Caco-2 (cell line): Measurements from ENCODE around the gene STAU1. TPM values are rescaled to one million over a fixed set of nuclear protein-coding genes. Genes with fewer than 3 reads are reported as not detected.

Source experiments
- BruUV-seq: library from RNA; stranded (reverse); fragments of 400-500 nt; replicated peaks from 2 replicates; lab custom pipeline; 2021; lab: Mats Ljungman, UMichigan
- CTCF ChIA-PET: fragments of 300-600 bp; sonication (Branson Sonifier 250); formaldehyde crosslinking; loops from one replicate; lab custom pipeline; 2022; ENCODE audit warnings: antibody characterized with exemption; lab: Charles Lee
- POLR2A ChIA-PET: fragments of 300-600 bp; sonication (Branson Sonifier 250); formaldehyde crosslinking; loops from one replicate; lab custom pipeline; 2022; ENCODE audit warnings: antibody characterized with exemption; lab: Charles Lee
- DNase-seq, 2 experiments: peaks; one replicate each; pipeline versions ENCODE4 v3.0.0 to v3.0.0-alpha.2; 2020 to 2022
- H3K27me3 ChIP-seq: replicated peaks from 2 replicates; pipeline ENCODE4 v1.6.0; 2011; ENCODE audit warnings: low read length; ENCODE audit not compliant: control insufficient read depth, insufficient read depth
- H3K36me3 ChIP-seq: 2 replicates; pipeline ENCODE4 v1.5.1; 2011; ENCODE audit warnings: low read length; ENCODE audit not compliant: control insufficient read depth, insufficient read depth
- H3K4me1 ChIP-seq: fragments of 250-450 bp; sonication (Bioruptor Pico); 2 replicates; pipeline ENCODE4 v1.5.1; 2020; ENCODE audit warnings: mild to moderate bottlenecking
- H3K4me3 ChIP-seq: 2 replicates; pipeline ENCODE4 v1.5.1; 2011; ENCODE audit warnings: low read depth, mild to moderate bottlenecking, control low read depth, low read length
- H3K9me3 ChIP-seq: fragments of 250-450 bp; sonication (Bioruptor Pico); 2 replicates; pipeline ENCODE4 v1.5.1; 2020; ENCODE audit warnings: mild to moderate bottlenecking, moderate library complexity
- H3K27ac Mint-ChIP-seq: one replicate; pipeline ENCODE4 v1.8.0; 2022; ENCODE audit warnings: mixed read lengths; ENCODE audit not compliant: unreplicated experiment
- H3K27me3 Mint-ChIP-seq: one replicate; pipeline ENCODE4 v1.8.0; 2022; ENCODE audit warnings: mixed read lengths; ENCODE audit not compliant: insufficient read depth, unreplicated experiment
- H3K36me3 Mint-ChIP-seq: one replicate; pipeline ENCODE4 v1.8.0; 2022; ENCODE audit warnings: mild to moderate bottlenecking, mixed read lengths; ENCODE audit not compliant: insufficient read depth, unreplicated experiment
- H3K4me1 Mint-ChIP-seq: one replicate; pipeline ENCODE4 v1.8.0; 2022; ENCODE audit warnings: low read depth, mixed read lengths; ENCODE audit not compliant: unreplicated experiment
- H3K4me3 Mint-ChIP-seq: one replicate; pipeline ENCODE4 v1.8.0; 2022; ENCODE audit warnings: mild to moderate bottlenecking, moderate library complexity, mixed read lengths; ENCODE audit not compliant: unreplicated experiment
- H3K9me3 Mint-ChIP-seq: one replicate; pipeline ENCODE4 v1.8.0; 2022; ENCODE audit warnings: mixed read lengths; ENCODE audit not compliant: unreplicated experiment
- CTCF ChIP-seq, 2 experiments: fragments of 200-600 bp in 1 of 2; IDR thresholded peaks; 1 replicate in 1 of 2; 2 replicates in 1 of 2; pipeline versions ENCODE4 v1.5.1 to v1.8.0; 2011 to 2022; ENCODE audit warnings: antibody characterized with exemption in 1 of 2, control low read depth in 1 of 2, inconsistent platforms in 1 of 2, low read depth in 1 of 2, low read length in 1 of 2, mild to moderate bottlenecking in 1 of 2, moderate library complexity in 1 of 2; ENCODE audit not compliant: insufficient read depth in 1 of 2, severe bottlenecking in 1 of 2, unreplicated experiment in 1 of 2
- intact Hi-C: fragments of 100-400 bp; cut with micrococcal nuclease; formaldehyde crosslinking; loops from one replicate; pipeline ENCODE4 v1.10.0; 2022; ENCODE audit not compliant: unreplicated experiment
- total RNA-seq: library from RNA; stranded (reverse); gene quantifications from 2 replicates; pipeline ENCODE4 v1.2.3, GENCODE V29; 2022

Gene STAU1
- total RNA-seq, 1 experiment from 2014 or later = 201 TPM

GRCh38 chr20:49236301-49236700 lies 48.2 kb upstream of the STAU1 start:
- Mint-ChIP-seq H3K27ac (no peak overlapping the region), H3K4me3 (no peak overlapping the region), H3K27me3 (no peaks in the 10 kb centered on the region), H3K9me3 (no peaks in the 10 kb centered on the region), H3K36me3 (peaks cover 96% of the 10 kb centered on the region), H3K4me1 (peaks cover 2% of the 10 kb centered on the region)
- BruUV-seq = no TSS peak
- DNase-seq = no peak
- Histone ChIP-seq H3K9me3 (no peaks in the 10 kb centered on the region), H3K36me3 (peaks cover 27% of the 10 kb centered on the region), H3K4me1 (peaks cover 2% of the 10 kb centered on the region), H3K27me3 (no peaks in the 10 kb centered on the region), H3K4me3 (no peak overlapping the region)
- intact Hi-C loops = no loop called here
- CTCF ChIA-PET = no interaction called here
- no peak for TF ChIP-seq CTCF (IDR thresholded peaks at IDR 0.05; ENCODE audit: insufficient read depth in 1 of 2, low read depth in 1 of 2, low read length in 1 of 2, severe bottlenecking in 1 of 2, unreplicated experiment in 1 of 2)
- POLR2A ChIA-PET = no interaction called here

GRCh38 chr20:49234831-49235230 lies 46.7 kb upstream of the STAU1 start:
- BruUV-seq = no TSS peak
- Mint-ChIP-seq H3K4me1 (peaks cover 17% of the 10 kb centered on the region), H3K36me3 (peaks cover 96% of the 10 kb centered on the region), H3K9me3 (no peaks in the 10 kb centered on the region), H3K27ac (no peak overlapping the region), H3K4me3 (no peak overlapping the region), H3K27me3 (no peaks in the 10 kb centered on the region)
- Histone ChIP-seq H3K36me3 (peaks cover 33% of the 10 kb centered on the region), H3K4me3 (no peak overlapping the region), H3K27me3 (no peaks in the 10 kb centered on the region), H3K4me1 (peaks cover 15% of the 10 kb centered on the region), H3K9me3 (no peaks in the 10 kb centered on the region)
- POLR2A ChIA-PET = no interaction called here
- CTCF ChIA-PET = interaction anchor here (0.6 to 1.7 kb wide), 3 partner anchors 11 to 379 kb away, joined by 3 to 8 read pairs (median 3); no protein-coding TSS in a partner anchor
- no peak for DNase-seq
- TF ChIP-seq CTCF (IDR thresholded peaks at IDR 0.05; ENCODE audit: insufficient read depth in 1 of 2, low read depth in 1 of 2, low read length in 1 of 2, severe bottlenecking in 1 of 2, unreplicated experiment in 1 of 2) = no peak
- intact Hi-C loops = no loop called here

- Mint-ChIP-seq H3K9me3 (no peaks in the 10 kb centered on the region), H3K4me3 (no peak overlapping the region), H3K36me3 (peaks cover 96% of the 10 kb centered on the region), H3K4me1 (peaks cover 19% of the 10 kb centered on the region), H3K27me3 (no peaks in the 10 kb centered on the region), H3K27ac (no peak overlapping the region)
- intact Hi-C loops = no loop called here
- H3K4me3 ChIP-seq = no peak overlapping the region
- no peak for TF ChIP-seq CTCF (IDR thresholded peaks at IDR 0.05; ENCODE audit: insufficient read depth in 1 of 2, low read depth in 1 of 2, low read length in 1 of 2, severe bottlenecking in 1 of 2, unreplicated experiment in 1 of 2)
- H3K36me3 ChIP-seq = peaks cover 27% of the 10 kb centered on the region
- BruUV-seq = no TSS peak
- ChIA-PET CTCF (no interaction called here), POLR2A (no interaction called here)
- no peaks in the 10 kb centered on the region for H3K27me3 ChIP-seq
- peaks cover 22% of the 10 kb centered on the region for H3K4me1 ChIP-seq
- H3K9me3 ChIP-seq = no peaks in the 10 kb centered on the region
- DNase-seq = no peak
Measured at GRCh38 chr20:49233226-49233625, 45.1 kb upstream of the STAU1 start.
